Measurements from ENCODE around the gene UQCRHL. TPM values are rescaled to one million over a fixed set of nuclear protein-coding genes. Genes with fewer than 3 reads are reported as not detected.
"Not testable (repeated sequence)": the region's sequence is repeated elsewhere in the genome, so short reads cannot be mapped to it uniquely, and the experiment has no call there.

Gene UQCRHL
- total RNA-seq, 1 experiment from 2014 or later: 7.5 TPM

DNA sequence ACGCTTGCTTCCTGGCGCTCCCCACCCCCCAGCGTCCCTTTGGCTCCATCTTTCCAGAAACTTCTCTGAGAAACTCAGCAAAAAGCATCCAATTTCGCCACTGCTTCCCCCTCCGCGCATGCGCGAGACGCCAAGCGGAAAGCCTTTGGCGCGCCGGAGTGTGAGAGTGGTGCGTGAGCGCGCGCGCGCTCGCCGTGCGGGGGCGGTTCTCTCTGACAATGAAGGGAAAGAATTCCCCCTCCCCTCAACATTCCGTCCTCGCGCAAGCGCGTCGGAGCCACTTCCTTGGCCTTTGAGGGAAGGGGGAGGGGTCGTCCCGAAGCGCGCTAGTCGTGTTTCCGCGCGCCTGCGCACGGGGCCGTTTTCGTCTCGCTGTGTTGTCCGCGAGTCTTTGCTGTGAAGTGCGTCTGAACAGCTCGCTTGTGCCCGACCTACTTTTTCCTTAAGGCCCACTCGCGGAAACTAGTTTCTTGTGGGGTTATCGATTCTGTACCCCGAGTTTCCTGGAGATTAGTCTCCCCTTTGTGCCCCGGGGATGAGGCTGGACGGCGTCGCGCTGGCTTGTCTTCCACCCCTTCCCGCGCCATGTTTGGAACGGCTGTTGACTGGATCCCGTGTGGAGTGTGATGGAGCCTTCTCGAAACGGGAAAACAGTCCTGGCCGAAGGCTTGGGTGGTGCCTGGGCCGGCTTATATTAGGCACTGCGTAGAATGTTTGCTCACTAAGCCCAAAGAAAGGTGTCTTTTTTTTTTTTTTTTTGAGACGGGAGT, 28.5 kb upstream of the UQCRHL start:
- peak; percentile 97 for DNase-seq (ENCODE audit: extremely low read depth, low read depth)

DNA sequence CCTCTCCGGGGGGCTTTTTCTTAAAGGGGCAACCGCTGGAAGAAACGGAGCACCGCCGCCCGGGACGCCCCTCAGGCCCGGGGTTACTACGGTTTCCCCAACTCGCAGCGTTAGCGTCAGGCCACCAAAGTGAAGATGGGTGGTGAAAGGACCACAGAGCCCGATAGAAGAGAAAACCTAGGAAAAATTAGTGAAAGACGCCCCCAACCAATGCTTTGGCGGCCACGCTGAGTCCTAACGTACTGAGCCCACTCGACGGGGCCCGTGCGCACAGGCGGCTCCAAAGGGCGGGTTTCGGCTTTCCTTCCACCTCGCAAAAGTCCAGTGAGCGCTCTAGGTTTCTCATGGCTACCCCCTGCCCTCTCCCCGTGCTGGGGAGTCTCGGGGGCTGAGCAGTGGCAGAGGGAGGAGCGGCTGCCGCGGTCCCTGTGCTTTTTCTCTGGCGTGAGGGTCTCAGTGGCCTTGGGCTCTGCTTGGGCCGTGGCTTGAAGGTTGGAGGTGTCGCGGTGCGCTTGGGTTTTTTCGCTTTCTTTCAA, 27.8 kb upstream of the UQCRHL start:
- no peak for DNase-seq (ENCODE audit: extremely low read depth, low read depth)

DNA sequence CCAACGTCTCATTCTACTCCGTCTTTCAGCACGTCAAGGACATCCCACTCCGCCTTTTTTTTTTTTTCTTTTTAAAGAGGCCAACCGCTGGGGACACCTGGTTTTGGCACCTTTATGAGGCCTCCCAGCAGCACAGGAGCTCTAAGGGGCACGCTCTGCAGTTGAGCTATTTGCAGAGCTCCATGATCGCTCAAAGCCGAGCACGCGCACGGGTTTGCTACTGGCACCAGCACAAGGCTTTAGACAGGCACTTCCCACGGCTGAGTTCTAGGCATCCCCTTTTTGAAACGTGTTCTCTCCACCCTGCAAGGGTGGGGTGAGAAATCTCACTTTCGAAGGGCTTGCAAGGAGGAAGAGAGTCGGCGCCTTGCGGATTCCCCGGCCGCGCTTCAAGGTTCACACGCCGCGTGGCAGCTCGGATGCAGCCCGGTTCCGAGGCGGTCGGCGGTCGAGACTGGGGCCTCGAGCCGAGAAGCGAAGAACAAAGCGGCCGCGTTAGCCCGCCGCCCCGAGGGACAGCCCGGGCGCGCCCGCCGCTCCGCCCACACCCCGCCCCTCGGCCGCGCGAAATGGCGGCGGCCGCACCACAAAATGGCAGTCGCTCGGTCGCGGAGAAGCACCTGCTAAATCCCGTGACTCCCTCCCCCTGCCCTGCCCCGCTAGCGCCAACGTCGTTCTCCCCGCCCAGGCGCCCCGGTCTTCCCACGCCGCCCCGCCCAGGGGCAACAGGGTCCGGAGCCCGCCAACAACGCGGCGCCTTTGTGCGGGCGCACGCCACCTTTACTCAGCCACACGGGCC, 27.2 kb upstream of the UQCRHL start:
- DNase-seq (ENCODE audit: extremely low read depth, low read depth): peak; percentile 87

DNA sequence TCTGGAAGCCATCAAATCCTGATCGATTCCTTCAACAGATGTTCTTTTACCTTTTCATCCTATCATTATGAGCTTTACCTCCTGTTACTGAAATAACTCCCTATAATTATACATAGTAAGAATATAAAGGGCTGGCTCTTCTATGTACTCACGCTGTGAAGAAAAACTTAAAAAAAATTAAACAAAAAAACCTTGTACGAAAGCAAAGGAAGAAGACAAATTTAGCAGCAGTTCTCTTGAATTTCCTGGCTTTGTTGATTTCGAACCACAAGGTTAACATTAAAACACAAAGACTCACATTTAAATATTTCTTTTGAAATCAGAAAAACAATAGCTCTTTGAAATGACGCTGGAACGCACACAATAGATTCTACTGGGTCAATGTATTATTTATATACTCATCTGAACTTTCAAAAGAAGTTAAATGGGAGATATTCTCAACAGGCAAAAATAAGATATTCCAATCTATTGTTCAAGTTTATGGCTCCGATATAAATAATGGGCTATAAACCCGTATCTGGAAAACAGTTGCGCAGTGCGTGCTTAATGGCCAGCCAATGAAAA, 26.5 kb upstream of the UQCRHL start:
- DNase-seq (ENCODE audit: extremely low read depth, low read depth): no peak

DNA sequence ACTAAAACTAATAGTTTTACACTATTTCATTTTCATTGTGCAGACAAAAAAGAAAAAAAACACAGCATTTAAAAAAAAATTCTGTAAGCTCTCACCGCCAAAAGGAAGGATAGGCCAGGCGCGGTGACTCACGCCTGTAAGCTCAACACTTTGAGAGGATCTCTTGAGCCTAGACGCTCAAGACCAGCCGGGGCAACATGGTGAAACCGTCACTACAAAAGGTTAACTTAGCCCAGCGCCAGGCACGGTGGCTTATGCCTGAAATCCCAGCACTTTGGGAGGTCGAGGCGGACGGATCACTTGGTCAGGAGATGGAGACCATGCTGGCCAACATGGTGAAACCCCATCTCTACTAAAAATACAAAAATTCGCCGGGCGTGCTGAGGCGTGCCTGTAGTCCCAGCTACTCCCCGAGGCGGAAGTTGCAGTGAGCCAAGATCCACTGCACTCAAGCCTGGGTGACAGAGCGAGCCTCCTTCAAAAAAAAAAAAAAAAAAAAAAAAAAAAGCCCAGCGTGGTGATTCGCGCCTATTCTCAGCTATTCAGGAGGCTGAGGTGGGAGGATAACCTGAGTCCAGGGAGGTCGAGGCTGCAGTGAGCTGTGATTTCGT, 25.7 kb upstream of the UQCRHL start:
- DNase-seq (ENCODE audit: extremely low read depth, low read depth): peak; percentile 34

DNA sequence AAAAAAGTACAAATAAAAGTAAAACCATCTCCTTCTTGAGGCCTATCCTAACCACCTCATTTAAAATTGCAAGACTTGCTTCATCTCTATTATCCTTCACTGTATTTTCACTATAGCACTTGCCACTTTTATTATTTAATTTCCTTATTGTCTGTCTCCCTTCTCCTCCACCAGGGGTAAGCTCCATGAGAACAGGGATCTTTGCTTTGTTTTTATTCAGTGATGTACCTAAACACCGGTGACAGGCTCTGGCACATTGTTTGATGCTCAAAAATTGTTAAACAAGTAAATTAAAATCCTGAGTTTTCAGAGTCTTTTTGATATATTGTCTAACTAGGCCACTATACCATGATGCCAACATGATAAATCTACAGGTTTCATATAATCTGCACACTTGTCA, 22.8 kb upstream of the UQCRHL start:
- no peak for DNase-seq (ENCODE audit: extremely low read depth, low read depth)

DNA sequence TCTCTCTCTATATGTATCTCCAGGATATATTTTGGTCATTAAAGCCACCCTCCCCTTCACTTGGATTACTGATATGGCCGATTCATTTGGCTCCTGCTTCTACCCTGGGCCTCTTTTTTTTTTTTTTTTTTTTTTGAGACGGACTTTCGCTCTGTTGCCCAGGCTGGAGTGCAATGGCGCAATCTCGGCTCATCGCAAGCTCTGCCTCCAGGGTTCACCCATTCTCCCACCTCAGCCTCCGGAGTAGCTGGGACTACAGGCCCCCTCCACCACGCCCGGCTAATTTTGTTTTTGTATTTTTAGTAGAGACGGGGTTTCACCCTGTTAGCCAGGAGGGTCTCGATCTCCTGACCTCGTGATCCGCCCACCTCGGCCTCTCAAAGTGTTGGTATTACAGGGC, 21.5 kb upstream of the UQCRHL start:
- not testable (repeated sequence) for DNase-seq (ENCODE audit: extremely low read depth, low read depth)

DNA sequence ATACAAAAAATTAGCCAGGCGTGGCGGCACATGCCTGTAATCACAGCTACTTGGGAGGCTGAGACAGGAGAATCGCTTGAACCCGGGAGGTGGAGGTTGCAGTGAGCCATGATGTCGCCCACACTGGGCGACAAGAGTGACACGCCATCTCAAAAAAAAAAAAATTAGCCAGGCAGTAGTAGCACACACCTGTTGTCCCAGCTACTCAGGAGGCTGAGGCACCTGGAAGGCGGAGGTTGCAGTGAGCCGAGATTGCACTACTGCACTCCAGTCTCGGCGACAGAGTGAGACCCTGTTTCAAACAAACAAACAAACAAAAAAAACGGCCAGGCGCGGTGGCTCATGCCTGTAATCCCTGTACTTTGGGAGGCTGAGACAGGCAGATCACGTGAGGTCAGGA, 20.1 kb upstream of the UQCRHL start:
- DNase-seq (ENCODE audit: extremely low read depth, low read depth): not testable (repeated sequence)

DNA sequence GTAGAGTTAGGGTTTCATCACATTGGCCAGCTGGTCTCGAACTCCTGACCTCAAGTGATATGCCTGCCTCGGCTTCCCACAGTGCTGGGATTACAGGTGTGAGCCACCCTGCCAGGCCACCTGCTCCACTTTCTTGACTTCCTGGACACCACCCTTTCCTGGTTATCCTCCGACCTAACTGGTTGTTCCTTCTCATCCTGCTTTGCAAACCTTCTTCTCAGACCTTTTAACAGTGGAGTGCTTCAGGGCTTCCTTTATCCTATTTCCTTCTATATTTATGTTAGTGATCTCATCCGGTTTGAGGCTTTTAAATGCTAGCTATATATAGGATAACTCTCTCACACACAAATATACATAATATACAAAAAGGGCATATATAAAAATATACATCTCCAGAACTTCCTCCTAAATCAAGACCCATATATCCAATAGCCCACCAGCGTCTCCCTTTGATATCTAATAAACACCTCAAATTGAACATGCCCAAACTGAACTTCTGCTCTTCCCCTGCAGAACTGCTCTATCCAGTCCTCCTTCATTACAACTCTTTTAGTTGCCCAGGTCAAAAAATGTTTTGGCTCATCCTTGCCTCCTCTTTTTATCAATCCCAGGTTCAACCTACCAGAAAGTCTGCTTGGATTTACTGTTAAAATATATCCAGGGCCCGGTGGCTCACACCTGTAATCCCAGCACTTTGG, 19.5 kb upstream of the UQCRHL start:
- no peak for DNase-seq (ENCODE audit: extremely low read depth, low read depth)

DNA sequence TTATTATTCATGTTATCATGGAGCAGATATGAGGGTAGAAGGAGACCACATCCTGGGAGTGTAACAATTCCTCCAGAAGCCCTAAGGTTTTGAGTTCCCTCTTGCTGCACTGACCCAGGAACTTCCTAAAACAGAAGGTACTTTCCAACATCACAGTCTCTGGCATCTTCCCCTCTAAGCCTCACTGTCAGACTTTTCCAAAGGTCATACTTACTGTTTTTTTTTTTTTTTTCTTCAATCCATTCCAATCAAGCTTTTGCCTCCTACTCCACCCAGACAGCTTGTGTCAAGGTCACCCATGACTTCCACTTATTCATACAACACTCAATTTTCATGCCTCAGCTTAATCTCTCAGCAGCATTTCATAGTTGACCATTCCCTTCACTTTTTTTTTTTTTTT, 18.4 kb upstream of the UQCRHL start:
- no peak for DNase-seq (ENCODE audit: extremely low read depth, low read depth)

DNA sequence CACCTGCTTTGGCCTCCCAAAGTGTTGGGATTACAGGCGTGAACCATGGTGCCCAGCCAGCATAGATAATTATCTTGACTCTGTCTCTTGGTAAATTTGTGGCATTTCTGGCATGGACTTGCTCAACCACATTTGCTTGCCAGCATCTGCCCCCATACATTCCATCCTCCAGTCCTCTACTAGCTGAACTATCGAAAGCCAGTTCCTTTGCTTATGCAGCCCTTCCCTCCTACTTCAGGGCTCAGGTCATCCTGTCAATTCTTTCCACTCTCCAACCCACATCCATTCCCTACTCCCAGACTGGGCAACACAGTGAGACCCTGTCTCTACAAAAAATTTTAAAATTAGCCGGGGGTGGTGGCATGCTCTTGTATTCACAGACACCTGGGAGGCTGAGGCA, 13.0 kb upstream of the UQCRHL start:
- DNase-seq (ENCODE audit: extremely low read depth, low read depth): no peak

DNA sequence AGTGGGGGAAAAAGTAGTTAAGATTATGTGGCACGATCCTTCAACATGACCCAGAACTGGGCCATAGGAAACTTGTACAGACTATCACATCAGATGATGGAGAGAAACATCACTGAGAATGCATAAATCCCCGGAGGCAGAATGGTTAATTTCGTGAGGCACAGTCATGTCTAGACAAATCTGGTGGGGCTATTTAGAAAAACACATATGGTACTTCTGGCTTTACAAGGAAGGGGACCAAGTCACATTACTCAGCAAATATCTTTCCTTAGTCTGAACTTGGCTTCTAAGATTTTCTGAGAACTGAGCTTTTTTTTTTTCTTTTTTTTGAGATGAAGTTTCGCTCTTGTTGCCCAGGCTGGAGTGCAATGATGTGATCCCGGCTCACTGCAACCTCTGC, 9.2 kb upstream of the UQCRHL start:
- DNase-seq (ENCODE audit: extremely low read depth, low read depth): no peak

DNA sequence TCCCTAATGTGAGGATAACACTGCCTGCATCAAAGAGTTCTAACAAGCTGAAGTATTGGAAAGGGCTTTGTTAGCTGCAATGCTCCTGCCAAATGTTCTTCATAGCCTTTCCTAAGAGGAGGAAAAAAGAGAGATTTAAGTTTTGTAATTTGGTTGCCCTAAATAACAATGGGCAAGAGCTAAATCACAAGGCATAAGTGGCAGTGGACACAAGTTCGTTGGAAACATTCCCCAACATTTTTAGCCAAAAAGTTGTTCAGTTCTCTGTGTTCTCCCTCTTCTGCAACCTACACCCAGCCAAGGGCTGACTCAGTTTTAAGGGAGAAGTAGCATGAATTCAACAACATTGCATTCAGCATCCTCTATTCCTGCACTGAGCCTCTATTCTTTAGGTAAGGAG, 2.6 kb upstream of the UQCRHL start:
- DNase-seq (ENCODE audit: extremely low read depth, low read depth): no peak

DNA sequence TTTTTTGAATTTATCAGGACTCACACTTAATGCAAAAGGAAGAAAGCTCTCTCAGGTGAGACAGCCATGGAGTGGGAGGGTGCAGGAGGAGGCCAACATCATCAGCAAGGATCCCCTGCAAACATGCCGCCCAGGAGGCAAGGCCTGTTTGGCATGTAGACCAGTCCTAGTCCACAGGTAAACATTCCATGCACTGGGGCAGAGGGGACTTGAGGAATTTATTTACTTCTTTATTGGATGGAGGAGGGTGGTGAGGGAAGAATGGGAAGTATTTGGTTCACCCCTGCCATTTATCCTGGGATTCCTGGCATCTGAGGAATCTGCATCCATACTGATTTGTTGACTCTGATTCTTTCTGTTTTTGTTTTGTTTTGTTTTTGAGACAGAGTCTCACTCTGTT, 1.5 kb upstream of the UQCRHL start:
- DNase-seq (ENCODE audit: extremely low read depth, low read depth): no peak

DNA sequence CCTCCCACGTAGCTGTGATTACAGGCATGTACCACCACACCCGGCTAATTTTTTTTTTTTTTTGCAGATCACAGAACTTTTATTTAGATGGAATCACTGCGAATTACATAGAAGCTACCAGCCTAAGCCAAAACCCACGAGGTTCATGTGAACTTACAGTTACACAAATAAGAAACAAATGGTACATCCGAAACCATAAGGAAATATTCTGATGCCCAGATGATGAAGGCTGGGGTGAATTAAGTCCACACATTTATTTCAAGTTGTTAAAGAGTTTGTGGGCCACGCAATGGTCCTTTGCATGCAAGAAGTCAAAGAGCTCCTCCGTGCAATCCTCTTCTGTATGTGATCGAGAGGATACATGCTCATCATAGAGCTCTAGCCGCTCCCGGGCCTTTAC, 328 bp downstream of the UQCRHL start:
- DNase-seq (ENCODE audit: extremely low read depth, low read depth): no peak

DNA sequence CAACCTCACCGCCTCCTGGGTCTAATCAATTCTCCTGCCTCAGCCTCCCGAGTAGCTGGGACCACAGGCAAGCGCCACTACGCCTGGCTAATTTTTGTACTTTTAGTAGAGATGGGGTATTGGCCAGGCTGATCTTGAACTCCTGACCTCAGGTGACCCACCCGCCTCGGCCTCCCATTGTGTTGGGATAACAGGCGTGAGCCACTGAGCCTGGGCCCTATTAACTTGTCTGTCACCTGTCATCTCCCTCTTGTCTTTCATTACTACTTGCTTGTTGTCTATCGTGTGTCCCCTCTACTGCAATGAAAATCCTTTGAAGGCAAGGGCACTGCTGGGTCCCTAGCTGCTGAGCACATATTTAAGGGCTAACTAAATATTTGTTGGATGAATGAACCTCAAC, 3.4 kb downstream of the UQCRHL start:
- DNase-seq (ENCODE audit: extremely low read depth, low read depth): no peak

DNA sequence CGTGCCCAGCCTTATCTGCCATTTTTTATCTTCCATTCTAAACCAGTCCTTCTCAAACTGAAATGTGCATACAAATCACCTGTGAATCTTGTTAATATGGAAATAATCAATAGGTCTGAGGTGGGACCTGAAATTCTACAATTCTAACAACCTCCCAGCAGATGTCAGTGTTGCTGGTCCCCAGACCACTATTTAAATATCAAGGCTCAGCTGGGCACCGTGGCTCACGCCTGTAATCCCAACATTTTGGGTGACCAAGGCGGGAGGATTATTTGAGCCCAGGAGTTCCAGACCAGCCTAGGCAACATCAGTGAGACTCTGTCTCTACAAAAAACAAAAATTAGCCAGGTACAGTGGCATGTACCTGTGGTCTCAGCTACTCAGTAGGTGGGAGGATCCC, 4.1 kb downstream of the UQCRHL start:
- DNase-seq (ENCODE audit: extremely low read depth, low read depth): no peak

DNA sequence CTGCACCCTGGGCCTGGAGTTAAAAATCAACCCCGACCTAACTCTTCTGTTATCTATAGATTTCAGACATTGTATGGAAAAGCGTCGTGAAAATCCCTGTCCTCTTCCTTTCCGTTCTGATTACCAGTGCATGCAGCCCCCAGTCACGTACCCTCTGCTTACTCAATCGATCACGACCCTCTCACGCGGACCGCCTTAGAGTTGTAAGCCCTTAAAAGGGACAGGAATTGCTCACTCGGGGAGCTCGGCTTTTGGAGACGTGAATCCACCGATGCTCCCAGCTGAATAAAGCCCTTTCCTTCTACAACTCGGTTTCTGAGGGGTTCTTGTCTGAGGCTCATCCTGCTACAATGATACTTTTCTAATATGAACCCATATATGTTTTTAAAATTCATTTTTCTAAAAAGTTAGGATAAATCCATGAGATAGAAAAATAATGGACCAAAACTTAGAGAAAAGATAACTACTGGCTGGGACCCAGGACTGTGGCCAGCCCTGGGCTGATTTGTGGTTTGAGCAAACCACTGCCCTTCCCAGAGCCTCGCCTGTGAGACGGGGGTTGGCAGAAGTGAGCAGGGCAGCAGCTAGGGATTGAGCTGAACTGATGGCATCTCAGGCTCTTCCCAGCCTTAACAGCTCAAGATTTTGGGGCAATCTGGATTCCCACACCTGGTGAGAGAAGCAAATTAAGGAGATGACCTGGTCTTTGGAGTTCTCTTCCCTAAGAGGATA, 5.0 kb downstream of the UQCRHL start:
- no peak for DNase-seq (ENCODE audit: extremely low read depth, low read depth)

DNA sequence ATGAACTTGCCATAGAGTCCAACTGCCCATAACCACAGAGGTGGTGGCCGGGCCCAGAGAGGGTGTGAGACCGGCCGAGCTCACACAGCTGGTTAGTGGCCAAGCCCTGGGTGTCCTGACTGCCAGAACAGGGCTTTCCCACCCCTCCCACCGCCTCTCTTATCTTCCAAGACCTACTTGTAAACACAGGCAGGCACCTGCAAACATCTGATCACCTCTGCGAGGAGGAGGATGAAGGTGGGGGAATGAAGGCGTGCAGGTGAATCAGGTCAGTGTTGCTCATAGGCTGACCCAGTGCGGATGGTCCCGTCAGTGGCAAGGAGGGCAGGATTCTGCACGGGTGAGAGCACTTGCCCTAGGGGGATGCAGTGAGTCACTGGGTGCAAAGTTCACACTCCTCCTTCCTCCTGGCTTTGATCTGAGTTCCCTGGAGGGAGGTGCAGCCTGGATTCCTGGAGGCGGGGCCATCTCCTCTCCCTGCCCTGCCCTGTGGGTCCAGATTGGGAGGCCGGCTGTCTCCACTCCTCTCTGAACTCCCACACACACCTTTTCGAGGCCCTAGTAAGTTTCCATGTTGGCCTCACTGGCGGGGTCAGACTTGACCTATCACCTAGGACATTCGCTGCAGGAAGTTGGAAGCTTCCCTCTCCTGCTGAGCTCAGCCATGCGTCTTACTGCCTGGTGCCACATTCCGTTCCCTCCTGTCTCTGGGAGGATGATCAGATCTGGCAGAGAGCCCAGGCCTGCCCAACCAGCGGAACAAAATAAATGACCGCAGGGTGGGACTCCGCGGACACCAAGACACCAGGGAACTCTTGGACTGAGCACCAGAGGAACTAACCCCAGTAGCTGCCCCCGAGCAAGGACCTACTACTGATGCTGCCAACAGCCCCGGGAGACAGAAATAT, 7.3 kb downstream of the UQCRHL start:
- DNase-seq (ENCODE audit: extremely low read depth, low read depth): peak; percentile 82
